Naive thymus-derived CD8-positive, alpha-beta T cell (primary cell): Measurements from ENCODE around the gene LCE3A. TPM values are rescaled to one million over a fixed set of nuclear protein-coding genes. Genes with fewer than 3 reads are reported as not detected.
"Not testable (repeated sequence)": the region's sequence is repeated elsewhere in the genome, so short reads cannot be mapped to it uniquely, and the experiment has no call there.

Experiments
- ATAC-seq, 2 donors: fragments of 150-1000 bp; cut with Tn5 transposase in 1 of 2; sonication (Bioruptor Pico), chemical (Tn5 transposase) in 1 of 2; 1 replicate in 1 of 2; 2 replicates in 1 of 2; pipeline ENCODE4 v1.10.0; 2021; ENCODE audit warnings: mild to moderate bottlenecking in 2 of 2, moderate library complexity in 2 of 2
- POLR2A ChIA-PET: fragments of 350-600 bp; sonication (Branson Sonifier 250); formaldehyde crosslinking; loops from one replicate; lab custom pipeline; 2021; ENCODE audit warnings: antibody characterized with exemption; lab: Charles Lee
- DNase-seq, 10 donors: peaks; one replicate each; pipeline versions ENCODE4 v3.0.0 to v3.0.0-alpha.2; 2020 to 2022
- H3K27ac Mint-ChIP-seq, 10 donors: one replicate each; pipeline ENCODE4 v1.8.0; 2020 to 2022; ENCODE audit warnings: mild to moderate bottlenecking in 10 of 10, mixed read lengths in 10 of 10, moderate library complexity in 4 of 10, inconsistent platforms in 1 of 10
- H3K27me3 Mint-ChIP-seq, 5 donors: one replicate each; pipeline ENCODE4 v1.8.0; 2021 to 2022; ENCODE audit warnings: mixed read lengths in 5 of 5
- H3K36me3 Mint-ChIP-seq, 3 donors: one replicate each; pipeline ENCODE4 v1.8.0; 2020 to 2022; ENCODE audit warnings: mixed read lengths in 3 of 3, mild to moderate bottlenecking in 2 of 3, inconsistent platforms in 1 of 3
- H3K4me1 Mint-ChIP-seq, 4 donors: one replicate each; pipeline ENCODE4 v1.8.0; 2021 to 2022; ENCODE audit warnings: mixed read lengths in 4 of 4
- H3K4me3 Mint-ChIP-seq, 10 donors: one replicate each; pipeline ENCODE4 v1.8.0; 2020 to 2022; ENCODE audit warnings: mild to moderate bottlenecking in 10 of 10, mixed read lengths in 10 of 10, moderate library complexity in 6 of 10, inconsistent platforms in 1 of 10
- H3K9me3 Mint-ChIP-seq, 9 donors: one replicate each; pipeline ENCODE4 v1.8.0; 2020 to 2022; ENCODE audit warnings: mixed read lengths in 9 of 9, mild to moderate bottlenecking in 3 of 9, inconsistent platforms in 1 of 9, moderate library complexity in 1 of 9
- polyA plus RNA-seq, 3 donors: library from polyadenylated mRNA; unstranded; fragments of 300-500 nt; fragmentation: Illumina TruSeq; gene quantifications; one replicate each; pipeline ENCODE4 v1.2.3, GENCODE V29; 2021
- total RNA-seq, 8 experiments: library from RNA in 2 of 8; stranded (reverse) in 2 of 8; gene quantifications; one replicate each; pipeline ENCODE4 v1.2.3 and lab custom pipeline; 2021 to 2026

LCE3A gene
- total RNA-seq = not detected
- polyA plus RNA-seq = not detected
- 0 reads per million in 6 experiments for total RNA-seq (lab: John Stamatoyannopoulos, UW)

GRCh38 chr1:152622803-152623202, at the start of gene LCE3A:
Gene LCE3A, minus strand, starts transcription at chr1:152623103. Its CDS starts 0 bp downstream, at chr1:152623103.
- ATAC-seq = no peak
- peak within 1 kb of the TSS in 1 of 10 donors; percentile 35 for H3K27ac Mint-ChIP-seq
- H3K4me3 Mint-ChIP-seq = peak within 1 kb of the TSS in 1 of 10 donors; percentile 21
- DNase-seq = no peak
- H3K27me3 Mint-ChIP-seq = peaks cover 13 to 30% (median 27%) of the 10 kb centered on the region in 5 donors
- peaks cover 0 to 12% (median 0%) of the 10 kb centered on the region in 3 donors for H3K36me3 Mint-ChIP-seq
- H3K9me3 Mint-ChIP-seq = peaks cover 0 to 19% (median 15%) of the 10 kb centered on the region in 9 donors
- peaks cover 0 to 5% (median 2%) of the 10 kb centered on the region in 4 donors for H3K4me1 Mint-ChIP-seq
- POLR2A ChIA-PET = no interaction called here

- Mint-ChIP-seq H3K27me3 (peaks cover 15 to 79% (median 33%) of the 10 kb centered on the region in 5 donors), H3K4me3 (no peak overlapping the region), H3K27ac (no peak overlapping the region), H3K36me3 (no peaks in the 10 kb centered on the region), H3K9me3 (peaks cover 0 to 2% (median 0%) of the 10 kb centered on the region in 9 donors), H3K4me1 (no peaks in the 10 kb centered on the region)
- POLR2A ChIA-PET = no interaction called here
- DNase-seq (no peak), ATAC-seq (no peak)
Measured at GRCh38 chr1:152667648-152668047, 44.7 kb upstream of the LCE3A start.

- H3K27ac Mint-ChIP-seq, H3K4me1 Mint-ChIP-seq, H3K9me3 Mint-ChIP-seq, DNase-seq, ATAC-seq, H3K4me3 Mint-ChIP-seq, POLR2A ChIA-PET, H3K36me3 Mint-ChIP-seq: not testable (repeated sequence)
- peaks cover 16 to 70% (median 33%) of the 10 kb centered on the region in 5 donors for H3K27me3 Mint-ChIP-seq
Measured at GRCh38 chr1:152666171-152666570, 43.3 kb upstream of the LCE3A start.

- H3K27ac Mint-ChIP-seq = no peak within 1 kb of the TSS
- no peaks in the 10 kb centered on the region for H3K4me1 Mint-ChIP-seq
- peaks cover 13 to 40% (median 23%) of the 10 kb centered on the region in 5 donors for H3K27me3 Mint-ChIP-seq
- no peaks in the 10 kb centered on the region for H3K36me3 Mint-ChIP-seq
- ATAC-seq (no peak), DNase-seq (no peak)
- H3K9me3 Mint-ChIP-seq = peaks cover 0 to 2% (median 0%) of the 10 kb centered on the region in 9 donors
- POLR2A ChIA-PET = no interaction called here
- H3K4me3 Mint-ChIP-seq = no peak within 1 kb of the TSS
Measured at GRCh38 chr1:152663098-152663497, 40.2 kb upstream of the LCE3A start, which contains the start of gene LCE2D. Gene LCE2D, plus strand, starts transcription at chr1:152663380. Its CDS starts 726 bp downstream, at chr1:152664106.

- POLR2A ChIA-PET = no interaction called here
- Mint-ChIP-seq H3K27me3 (peaks cover 2 to 20% (median 6%) of the 10 kb centered on the region in 5 donors), H3K27ac (no peak overlapping the region), H3K4me3 (no peak overlapping the region), H3K36me3 (no peaks in the 10 kb centered on the region), H3K4me1 (peaks cover 0 to 5% (median 3%) of the 10 kb centered on the region in 4 donors), H3K9me3 (peaks cover 0 to 2% (median 0%) of the 10 kb centered on the region in 9 donors)
- ATAC-seq (no peak), DNase-seq (no peak)
Measured at GRCh38 chr1:152658649-152659048, 35.7 kb upstream of the LCE3A start.

GRCh38 chr1:152657677-152658076, 34.8 kb upstream of the LCE3A start:
- Mint-ChIP-seq H3K36me3 (no peaks in the 10 kb centered on the region), H3K9me3 (no peaks in the 10 kb centered on the region), H3K4me3 (no peak overlapping the region), H3K4me1 (peaks cover 0 to 6% (median 3%) of the 10 kb centered on the region in 4 donors), H3K27ac (no peak overlapping the region), H3K27me3 (peaks cover 2 to 18% (median 4%) of the 10 kb centered on the region in 5 donors)
- DNase-seq (no peak), ATAC-seq (no peak)
- POLR2A ChIA-PET = no interaction called here

- peaks cover 0 to 6% (median 3%) of the 10 kb centered on the region in 4 donors for H3K4me1 Mint-ChIP-seq
- ATAC-seq = no peak
- H3K27me3 Mint-ChIP-seq = peaks cover 0 to 13% (median 4%) of the 10 kb centered on the region in 5 donors
- no peak for DNase-seq
- H3K27ac Mint-ChIP-seq = no peak overlapping the region
- POLR2A ChIA-PET = no interaction called here
- no peaks in the 10 kb centered on the region for H3K36me3 Mint-ChIP-seq
- no peak overlapping the region for H3K4me3 Mint-ChIP-seq
- no peaks in the 10 kb centered on the region for H3K9me3 Mint-ChIP-seq
Measured at GRCh38 chr1:152656459-152656858, 33.6 kb upstream of the LCE3A start.

- H3K4me3 Mint-ChIP-seq = no peak overlapping the region
- POLR2A ChIA-PET = no interaction called here
- no peaks in the 10 kb centered on the region for H3K9me3 Mint-ChIP-seq
- DNase-seq = peak in 6 of 10 donors; percentile 4 to 66 (median 14)
- H3K4me1 Mint-ChIP-seq = peaks cover 0 to 6% (median 3%) of the 10 kb centered on the region in 4 donors
- no peak for ATAC-seq
- H3K27ac Mint-ChIP-seq = no peak overlapping the region
- no peaks in the 10 kb centered on the region for H3K36me3 Mint-ChIP-seq
- peaks cover 0 to 28% (median 8%) of the 10 kb centered on the region in 5 donors for H3K27me3 Mint-ChIP-seq
Measured at GRCh38 chr1:152654110-152654509, 31.2 kb upstream of the LCE3A start.

- POLR2A ChIA-PET = no interaction called here
- peaks cover 0 to 2% (median 0%) of the 10 kb centered on the region in 9 donors for H3K9me3 Mint-ChIP-seq
- no peaks in the 10 kb centered on the region for H3K4me1 Mint-ChIP-seq
- peaks cover 6 to 54% (median 27%) of the 10 kb centered on the region in 5 donors for H3K27me3 Mint-ChIP-seq
- H3K4me3 Mint-ChIP-seq = no peak overlapping the region
- ATAC-seq (no peak), DNase-seq (no peak)
- H3K36me3 Mint-ChIP-seq = no peaks in the 10 kb centered on the region
- H3K27ac Mint-ChIP-seq = no peak overlapping the region
Measured at GRCh38 chr1:152646656-152647055, 23.8 kb upstream of the LCE3A start.

GRCh38 chr1:152645146-152645545, 22.2 kb upstream of the LCE3A start:
- DNase-seq = no peak
- Mint-ChIP-seq H3K27me3 (peaks cover 6 to 50% (median 26%) of the 10 kb centered on the region in 5 donors), H3K36me3 (no peaks in the 10 kb centered on the region), H3K4me3 (no peak overlapping the region), H3K9me3 (peaks cover 0 to 2% (median 0%) of the 10 kb centered on the region in 9 donors), H3K27ac (no peak overlapping the region), H3K4me1 (no peaks in the 10 kb centered on the region)
- no peak for ATAC-seq
- POLR2A ChIA-PET = no interaction called here

GRCh38 chr1:152643945-152644344, 21.0 kb upstream of the LCE3A start:
- H3K4me1 Mint-ChIP-seq = no peaks in the 10 kb centered on the region
- H3K27me3 Mint-ChIP-seq = peaks cover 7 to 38% (median 24%) of the 10 kb centered on the region in 5 donors
- no peak overlapping the region for H3K4me3 Mint-ChIP-seq
- DNase-seq = no peak
- H3K9me3 Mint-ChIP-seq = peaks cover 0 to 8% (median 0%) of the 10 kb centered on the region in 9 donors
- no peak overlapping the region for H3K27ac Mint-ChIP-seq
- POLR2A ChIA-PET = no interaction called here
- H3K36me3 Mint-ChIP-seq = peaks cover 0 to 7% (median 0%) of the 10 kb centered on the region in 3 donors
- no peak for ATAC-seq

GRCh38 chr1:152640351-152640750, 17.4 kb upstream of the LCE3A start:
- peaks cover 0 to 11% (median 0%) of the 10 kb centered on the region in 9 donors for H3K9me3 Mint-ChIP-seq
- H3K4me1 Mint-ChIP-seq = no peaks in the 10 kb centered on the region
- POLR2A ChIA-PET = no interaction called here
- H3K4me3 Mint-ChIP-seq = no peak overlapping the region
- no peak overlapping the region for H3K27ac Mint-ChIP-seq
- no peak for ATAC-seq
- peaks cover 0 to 7% (median 0%) of the 10 kb centered on the region in 3 donors for H3K36me3 Mint-ChIP-seq
- DNase-seq = no peak
- peaks cover 4 to 11% (median 6%) of the 10 kb centered on the region in 5 donors for H3K27me3 Mint-ChIP-seq

GRCh38 chr1:152630596-152630995, 7.7 kb upstream of the LCE3A start:
- POLR2A ChIA-PET = no interaction called here
- Mint-ChIP-seq H3K27ac (no peak overlapping the region), H3K9me3 (peaks cover 2 to 19% (median 4%) of the 10 kb centered on the region in 9 donors), H3K27me3 (peaks cover 10 to 57% (median 29%) of the 10 kb centered on the region in 5 donors), H3K4me1 (no peaks in the 10 kb centered on the region), H3K36me3 (no peaks in the 10 kb centered on the region), H3K4me3 (no peak overlapping the region)
- ATAC-seq (no peak), DNase-seq (no peak)
